Activated CD4-positive, CD25-positive, alpha-beta regulatory T cell (primary cell): ENCODE results near the gene CDH3.

Experiments
- DNase-seq, 4 experiments: peaks; one replicate each; lab custom pipeline; 2025; lab: John Stamatoyannopoulos, UW

CDH3 gene

DNA sequence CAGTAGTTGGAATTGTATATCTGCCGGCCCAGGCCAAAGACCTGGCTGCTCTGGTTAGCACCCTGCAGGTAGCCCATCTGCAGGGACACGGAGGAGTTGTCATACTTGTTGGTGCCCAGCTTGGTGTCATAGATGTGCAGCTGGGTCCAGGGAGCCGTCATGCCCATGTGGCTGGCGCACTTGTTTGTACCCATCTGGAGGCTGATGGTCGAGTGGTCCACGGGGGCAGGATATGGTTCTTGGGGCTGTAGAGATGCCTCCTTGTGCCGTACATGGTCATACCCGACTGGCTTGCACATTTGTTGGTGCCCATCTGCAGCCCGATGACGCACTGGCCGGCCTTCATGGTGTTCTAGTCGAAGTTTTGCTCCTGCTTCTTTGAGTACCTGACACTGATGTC, 6.0 kb downstream of the CDH3 start:
- DNase-seq, result no peak

DNA sequence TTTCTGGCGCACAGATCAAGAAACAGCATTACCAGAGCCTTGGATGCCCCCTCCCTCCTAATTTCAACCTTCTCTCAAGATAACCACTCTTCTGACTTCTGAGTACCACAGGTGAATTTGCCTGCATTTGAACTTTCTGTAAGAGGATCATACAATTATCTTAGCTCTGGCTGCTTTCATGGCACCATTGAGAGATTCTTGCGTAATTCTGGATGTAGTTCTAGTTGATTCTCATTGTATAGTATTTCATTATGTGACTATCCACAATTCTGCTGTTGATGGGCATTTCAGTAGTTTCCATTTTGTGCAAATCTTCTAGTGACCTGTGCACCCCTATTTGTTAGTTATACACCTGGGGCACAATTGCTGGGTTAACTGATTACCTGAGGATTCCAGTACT, 7.5 kb downstream of the CDH3 start:
- DNase-seq, result no peak

DNA sequence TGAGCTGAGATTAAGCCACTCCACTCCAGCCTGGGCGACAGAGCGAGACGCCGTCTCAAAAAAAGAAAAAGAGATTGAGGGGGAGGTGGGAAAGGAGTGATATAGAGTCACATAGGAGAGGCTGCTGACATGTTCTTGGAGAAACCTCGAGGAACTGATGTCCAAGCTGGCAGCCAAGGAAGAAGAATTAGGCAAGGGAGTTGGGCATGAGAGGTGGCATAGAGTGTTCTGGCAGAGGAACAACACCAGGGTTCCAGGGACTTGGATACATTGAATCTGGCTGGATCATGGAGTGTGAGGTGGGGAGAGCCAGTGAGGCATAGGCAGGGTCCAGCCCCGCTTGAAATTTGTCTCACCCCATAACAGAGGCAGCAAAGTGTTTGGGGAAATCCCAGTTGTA, 10.7 kb downstream of the CDH3 start:
- no peak for DNase-seq

DNA sequence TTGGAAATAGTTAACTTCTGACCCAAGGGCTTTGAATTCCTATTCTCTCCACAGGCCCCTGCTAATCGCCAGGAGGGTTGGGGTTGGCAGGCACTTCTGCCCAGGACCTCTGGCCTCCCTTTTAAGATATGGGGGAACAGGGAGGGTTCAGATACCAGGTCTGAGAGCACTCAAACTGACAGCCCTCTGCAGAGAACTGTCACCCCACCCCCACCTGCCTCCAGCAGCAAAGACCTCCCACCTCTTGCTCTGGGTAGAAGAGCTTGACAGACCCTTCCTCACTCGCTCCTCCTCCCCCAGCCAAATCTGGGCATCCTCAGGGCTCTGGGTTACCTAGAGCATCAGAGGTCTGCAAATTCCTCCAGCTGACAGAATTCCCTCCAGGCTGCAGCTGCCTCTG, 11.6 kb downstream of the CDH3 start:
- no peak for DNase-seq

DNA sequence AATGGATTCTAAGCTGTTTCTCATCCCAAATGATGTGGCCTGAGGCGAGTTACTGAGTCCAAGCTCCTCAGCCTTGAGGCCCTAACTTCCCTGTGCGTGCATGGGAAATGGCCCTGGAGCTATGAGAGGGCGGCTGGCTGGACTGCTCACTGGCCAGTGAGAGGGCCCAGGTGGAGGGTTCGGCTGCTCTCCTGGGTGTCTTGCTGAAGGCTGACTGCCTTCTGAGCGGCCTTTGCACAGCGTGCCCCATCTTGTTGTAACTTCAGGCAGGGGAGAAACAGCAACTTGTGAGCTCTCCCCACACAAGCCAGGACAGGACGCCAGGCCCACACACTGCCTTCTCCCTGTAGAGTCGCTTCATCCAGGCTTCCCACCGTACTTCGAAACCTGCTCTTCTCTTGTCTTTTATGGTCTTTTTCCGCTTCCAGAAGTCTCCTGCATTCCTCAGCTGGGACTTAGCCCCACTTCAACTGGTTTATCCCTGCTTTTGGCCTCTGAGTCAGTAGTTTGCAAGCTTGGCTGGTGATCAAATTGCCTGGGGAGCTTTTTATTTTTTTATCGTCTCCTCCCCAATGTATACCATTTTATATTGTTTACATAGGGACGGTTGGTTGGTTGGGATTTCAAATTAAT, 13.3 kb downstream of the CDH3 start:
- no peak for DNase-seq

DNA sequence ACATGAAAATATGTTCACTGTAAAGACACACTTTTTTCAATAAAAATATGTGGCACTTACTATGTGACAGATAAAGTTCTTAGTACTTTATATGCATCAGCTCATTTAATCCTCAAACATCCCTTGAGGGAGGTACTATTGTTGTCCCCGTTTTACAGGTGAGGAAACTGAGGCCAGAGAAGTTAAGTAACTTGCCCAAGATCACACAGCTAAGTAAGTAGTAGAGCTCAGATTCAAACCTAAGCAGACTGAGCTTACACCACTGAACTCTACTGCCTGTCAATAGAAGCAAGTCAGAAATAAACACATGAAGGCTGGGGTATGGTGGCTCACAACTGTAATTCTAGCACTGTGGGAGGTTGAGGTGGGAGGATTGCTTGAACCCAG, 13.9 kb downstream of the CDH3 start:
- no peak for DNase-seq

DNA sequence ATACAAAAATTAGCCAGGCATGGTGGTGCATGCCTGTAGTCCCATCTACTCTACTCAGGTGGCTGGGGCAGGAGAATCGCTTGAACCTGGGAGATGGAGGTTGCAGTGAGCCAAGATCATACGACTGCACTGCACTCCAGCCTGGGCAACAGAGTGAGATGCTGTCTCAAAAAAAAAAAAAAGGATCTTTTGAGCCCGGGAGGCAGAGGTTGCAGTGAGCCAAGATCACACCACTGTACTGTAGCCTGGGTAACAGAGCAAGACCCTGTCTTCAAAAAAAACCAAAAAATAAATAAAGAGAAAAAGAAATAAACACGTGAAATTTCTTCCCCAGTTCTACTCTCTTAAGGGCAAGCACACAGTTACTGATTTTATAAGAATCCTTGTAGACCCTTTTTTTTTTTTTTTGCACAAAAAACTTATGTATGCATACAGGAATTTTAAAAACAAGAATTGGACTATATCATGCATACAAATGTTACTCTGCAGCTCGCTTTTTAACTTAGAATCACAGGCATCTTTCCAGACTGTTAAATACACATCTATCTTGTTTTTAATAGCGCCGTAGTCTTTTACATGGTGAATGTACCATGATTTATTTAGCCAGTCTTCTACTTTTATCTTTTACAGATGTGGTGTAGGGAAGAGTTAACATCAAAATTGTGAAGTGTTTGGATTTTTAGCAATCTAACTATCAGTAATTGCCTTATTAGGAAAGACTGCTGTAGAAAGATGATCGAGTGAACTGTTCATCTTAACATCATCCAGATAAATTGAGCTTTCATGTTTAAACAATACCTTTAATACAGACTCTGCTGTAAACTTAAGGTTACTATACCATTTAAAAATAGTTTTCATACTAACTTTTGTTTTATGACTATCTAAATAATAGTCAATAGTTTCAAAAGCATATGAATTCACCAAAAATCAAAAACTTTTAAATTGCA, 14.6 kb downstream of the CDH3 start:
- no peak for DNase-seq

DNA sequence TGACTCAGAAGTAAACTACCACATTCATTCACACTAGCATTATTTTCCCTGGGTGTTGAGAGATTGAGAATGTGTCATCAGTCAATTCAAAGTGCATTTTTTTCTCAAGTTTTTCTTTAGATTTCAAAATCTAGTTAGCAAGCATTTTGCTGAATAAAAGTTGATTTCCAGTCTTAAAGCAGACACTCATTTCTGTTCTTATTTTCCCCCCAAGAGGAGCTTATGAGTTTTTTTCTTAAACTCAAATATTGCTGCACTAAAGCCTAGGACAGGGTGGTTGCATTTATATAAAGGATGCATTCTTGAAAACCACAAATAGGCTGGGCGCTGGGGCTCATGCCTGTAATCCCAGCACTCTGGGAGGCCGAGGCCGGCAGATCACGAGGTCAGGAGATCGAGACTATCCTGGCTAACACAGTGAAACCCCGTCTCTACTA, 15.3 kb downstream of the CDH3 start:
- no peak for DNase-seq

DNA sequence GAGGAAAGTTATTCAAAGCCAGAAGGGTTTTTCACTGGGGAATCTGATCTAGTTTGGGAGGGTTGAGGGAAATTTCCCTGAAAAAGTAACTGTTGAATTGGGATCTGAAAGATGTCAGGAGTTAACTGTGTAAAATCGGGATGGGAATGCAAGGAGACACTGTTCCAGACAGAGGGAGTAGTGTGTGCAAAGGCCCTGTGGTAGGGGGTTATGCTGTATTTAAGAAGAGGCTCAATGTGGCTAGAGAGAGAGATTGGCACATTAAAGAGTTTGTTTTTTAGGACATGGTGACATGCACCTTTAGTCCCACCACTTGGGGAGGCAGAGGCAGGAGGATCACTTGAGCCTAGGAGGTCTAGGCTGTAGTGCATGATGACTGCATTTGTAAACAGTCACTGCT, 16.9 kb downstream of the CDH3 start:
- DNase-seq, result no peak

DNA sequence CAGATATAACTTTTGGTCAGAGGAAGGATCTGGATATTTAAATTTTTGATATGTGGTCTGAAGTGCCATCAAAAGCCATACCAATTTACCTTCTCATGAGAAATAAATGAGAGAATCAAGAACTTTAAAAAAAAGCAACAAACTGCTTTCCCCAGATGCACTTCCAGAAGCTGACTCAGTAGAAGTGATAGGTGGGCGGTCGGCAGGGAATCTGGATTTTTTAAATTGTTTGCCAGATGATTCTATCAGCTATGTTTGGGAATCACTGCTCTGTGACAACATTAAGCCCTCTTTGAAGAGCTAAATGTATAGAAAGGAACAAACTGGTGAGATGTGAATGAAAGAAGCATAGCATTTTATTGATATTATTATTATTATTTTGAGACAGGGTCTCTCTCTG, 19.2 kb downstream of the CDH3 start:
- no peak for DNase-seq

DNA sequence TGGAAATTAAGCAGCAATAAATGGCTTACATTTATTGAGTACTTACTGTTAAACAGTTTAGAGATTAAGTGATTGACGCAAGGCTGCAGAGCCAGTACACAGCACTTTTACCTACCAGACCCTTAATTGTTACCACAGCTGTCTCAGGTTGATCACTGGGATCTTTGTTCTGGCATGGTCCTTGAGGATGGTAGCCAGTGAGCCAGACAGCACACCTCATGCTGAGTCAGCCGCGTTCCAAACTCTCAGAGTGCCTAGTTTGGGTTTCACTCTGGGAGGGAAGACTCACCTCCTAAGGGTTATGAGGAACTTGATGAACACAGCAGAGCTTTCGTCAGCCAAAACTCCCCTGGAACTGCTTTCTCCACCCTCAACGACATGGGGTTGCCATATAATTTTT, 20.4 kb downstream of the CDH3 start:
- DNase-seq, result no peak

DNA sequence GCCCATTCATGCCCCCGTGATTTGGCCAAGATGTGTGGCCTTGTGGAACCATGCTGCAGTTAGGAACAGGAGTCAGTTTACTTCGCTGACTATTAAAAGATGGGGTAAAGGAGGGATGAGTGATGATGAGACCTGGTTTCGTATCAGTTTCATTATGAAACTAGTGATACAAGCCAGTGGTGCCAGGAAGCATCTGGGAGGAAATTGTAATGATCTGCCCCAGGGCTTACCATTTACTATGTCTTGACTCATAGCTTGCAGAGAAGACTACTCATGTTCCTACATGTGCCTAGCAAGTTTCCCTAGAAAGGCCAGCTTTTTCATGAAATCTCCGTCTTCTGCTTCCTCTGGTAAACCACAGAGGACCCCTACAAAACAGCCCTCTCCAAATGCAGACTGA, 23.2 kb downstream of the CDH3 start:
- no peak for DNase-seq

DNA sequence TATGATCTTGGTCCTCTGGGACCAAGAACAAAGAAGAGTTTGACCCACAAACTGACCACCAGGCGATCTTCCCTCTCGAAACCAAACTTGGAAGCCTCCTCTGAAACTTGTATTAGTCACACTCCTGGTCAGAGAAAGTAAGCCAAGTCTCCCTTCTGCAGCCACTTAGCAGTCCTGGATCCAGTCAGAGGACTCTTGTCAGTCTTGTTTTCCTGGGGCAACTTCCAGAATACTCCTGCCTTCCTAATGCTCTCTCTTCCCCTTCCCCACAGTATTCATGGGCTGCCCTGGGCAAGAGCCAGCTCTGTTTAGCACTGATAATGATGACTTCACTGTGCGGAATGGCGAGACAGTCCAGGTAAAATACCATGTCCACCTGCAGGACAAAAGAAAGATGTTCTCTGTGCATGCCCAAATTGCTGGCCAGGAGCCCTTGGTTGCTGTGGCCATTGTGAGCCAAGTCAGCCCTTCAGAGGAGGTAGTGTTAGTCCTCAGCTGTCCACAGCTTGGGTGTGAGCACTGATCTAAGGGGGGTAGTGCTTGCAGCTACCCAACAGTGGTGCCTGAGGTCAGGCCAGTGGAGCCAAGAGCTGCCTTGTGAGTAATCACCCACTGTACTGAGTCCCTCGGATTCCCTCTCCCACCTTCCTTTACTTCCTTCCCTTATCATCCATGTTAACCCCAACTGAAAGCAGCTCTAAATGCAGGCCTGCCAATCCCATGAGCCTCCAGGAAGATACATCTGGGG, 31.2 kb downstream of the CDH3 start:
- DNase-seq, result no peak

DNA sequence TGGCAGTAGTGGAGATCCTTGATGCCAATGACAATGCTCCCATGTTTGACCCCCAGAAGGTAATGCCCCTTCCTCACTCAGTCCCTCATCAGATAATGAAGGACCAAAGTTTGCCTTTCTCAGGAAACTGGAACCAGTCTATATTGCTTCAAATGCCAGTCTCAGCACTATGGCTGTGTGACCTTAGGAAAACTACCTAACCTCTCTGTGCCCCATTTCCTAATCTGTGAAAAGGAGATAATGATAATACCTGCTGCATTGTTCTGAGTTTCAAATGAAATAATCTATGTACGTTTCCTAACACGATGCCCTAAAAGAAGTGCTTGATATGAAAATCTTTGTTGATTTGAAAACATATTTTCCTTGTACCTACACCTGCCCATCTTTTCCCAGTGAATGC, 35.9 kb downstream of the CDH3 start:
- no peak for DNase-seq

DNA sequence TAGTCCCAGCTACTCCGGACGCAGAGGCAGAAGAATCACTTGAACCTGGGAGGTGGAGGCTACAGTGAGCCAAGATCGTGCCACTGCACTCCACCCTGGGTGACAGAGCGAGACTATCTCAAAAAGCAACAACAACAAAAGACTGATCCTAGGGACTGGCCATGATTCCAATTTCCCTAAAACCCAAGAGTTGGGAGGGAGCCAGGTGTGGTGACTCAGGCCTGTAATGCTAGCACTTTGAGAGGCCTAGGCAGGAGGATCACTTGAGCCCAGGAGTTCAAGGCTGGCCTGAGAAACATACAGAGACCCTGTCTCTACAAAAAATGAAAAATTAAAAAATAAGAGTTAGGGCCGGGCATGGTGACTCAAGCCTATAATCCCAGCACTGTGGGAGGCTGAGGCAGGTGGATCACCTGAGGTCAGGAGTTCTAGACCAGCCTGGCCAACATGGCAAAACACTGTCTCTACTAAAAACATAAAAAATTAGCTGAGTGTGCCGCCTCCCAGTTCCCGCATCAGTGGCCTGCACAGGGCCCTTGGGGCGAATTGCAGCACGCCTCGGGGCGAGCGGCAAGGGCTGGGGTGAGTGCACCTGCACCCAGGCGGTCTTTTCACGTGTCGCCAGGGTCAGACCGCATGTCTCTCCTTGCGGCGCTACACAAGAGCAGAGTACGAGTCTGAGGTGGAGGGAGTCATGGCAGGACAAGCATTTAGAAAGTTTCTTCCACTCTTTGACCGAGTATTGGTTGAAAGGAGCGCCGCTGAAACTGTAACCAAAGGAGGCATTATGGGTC, 40.8 kb downstream of the CDH3 start:
- DNase-seq, result no peak

DNA sequence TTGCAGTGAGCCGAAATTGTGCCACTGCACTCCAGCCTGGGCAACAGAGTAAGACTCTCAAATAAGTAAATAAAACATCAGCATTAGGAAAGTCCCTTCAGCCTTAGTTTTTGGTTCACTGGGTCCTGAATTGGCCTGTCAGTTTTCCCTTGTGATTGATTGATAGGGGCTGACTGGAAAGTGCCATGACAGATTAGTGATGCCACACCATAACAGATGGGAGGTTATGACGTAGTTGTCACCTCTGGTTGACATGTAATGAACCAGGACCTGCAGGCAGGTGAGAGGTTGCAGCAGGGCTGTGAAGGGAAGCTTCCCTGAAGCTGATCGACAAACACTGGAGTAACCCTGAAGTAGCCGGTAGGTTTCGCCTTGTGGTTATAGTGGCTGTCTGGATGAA, 41.8 kb downstream of the CDH3 start:
- DNase-seq, result no peak

DNA sequence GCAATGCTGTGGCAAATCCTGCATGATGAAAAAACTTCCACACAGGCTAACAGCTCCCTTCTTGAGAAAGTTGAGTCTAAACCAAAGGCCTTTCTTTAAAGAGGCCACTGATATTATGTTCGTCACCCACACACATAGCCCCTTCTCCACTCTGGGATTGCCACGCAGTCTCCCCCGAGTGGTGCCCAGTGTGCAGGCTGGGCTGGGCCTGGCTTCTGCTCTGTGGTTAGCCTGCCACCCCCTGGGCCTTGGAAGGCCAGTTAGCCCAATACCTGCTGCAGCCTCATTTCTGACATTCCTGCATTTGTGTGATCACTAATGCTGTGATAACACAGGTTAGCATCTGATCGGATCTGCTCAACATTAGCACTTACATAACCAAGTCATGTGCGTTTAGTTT, 44.8 kb downstream of the CDH3 start:
- no peak for DNase-seq

DNA sequence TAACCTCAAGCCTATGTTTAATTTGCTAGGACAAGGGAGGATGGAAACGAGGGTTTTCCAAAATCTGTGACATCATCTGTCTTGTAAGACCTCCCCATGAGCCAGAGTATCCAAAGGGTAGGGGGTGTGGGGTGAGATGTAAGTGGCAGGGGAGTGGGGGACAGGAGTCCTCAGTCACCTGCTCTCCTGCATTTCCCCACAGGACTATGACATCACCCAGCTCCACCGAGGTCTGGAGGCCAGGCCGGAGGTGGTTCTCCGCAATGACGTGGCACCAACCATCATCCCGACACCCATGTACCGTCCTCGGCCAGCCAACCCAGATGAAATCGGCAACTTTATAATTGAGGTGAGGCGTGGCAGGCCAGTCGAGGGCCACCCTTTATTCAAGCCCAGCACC, 50.5 kb downstream of the CDH3 start:
- DNase-seq, result no peak

DNA sequence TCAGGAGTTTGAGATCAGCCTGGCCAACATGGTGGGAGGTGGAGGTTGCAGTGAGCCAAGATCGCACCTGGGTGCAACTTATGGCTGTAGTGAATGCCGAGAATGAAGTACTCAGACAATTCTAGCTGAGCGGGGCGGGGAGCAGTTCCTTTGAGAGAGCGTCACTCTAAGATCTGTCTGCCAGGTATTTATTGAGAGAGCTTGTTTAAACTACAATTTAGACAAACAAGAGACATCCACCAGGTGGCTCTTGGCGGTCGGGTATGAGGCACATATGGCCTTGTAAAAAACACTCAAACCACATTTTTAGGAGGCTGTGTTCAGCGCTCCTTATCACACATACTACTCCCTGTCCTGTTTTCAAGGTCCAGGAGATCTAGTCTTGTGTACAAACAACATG, 51.4 kb downstream of the CDH3 start:
- DNase-seq, result no peak

DNA sequence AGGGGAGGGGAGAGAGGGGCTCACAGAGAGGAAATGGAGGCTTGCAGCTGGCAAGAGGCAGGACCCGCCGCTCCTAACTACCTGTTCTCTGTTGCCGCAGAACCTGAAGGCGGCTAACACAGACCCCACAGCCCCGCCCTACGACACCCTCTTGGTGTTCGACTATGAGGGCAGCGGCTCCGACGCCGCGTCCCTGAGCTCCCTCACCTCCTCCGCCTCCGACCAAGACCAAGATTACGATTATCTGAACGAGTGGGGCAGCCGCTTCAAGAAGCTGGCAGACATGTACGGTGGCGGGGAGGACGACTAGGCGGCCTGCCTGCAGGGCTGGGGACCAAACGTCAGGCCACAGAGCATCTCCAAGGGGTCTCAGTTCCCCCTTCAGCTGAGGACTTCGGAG, 53.0 kb downstream of the CDH3 start:
- DNase-seq, result no peak

DNA sequence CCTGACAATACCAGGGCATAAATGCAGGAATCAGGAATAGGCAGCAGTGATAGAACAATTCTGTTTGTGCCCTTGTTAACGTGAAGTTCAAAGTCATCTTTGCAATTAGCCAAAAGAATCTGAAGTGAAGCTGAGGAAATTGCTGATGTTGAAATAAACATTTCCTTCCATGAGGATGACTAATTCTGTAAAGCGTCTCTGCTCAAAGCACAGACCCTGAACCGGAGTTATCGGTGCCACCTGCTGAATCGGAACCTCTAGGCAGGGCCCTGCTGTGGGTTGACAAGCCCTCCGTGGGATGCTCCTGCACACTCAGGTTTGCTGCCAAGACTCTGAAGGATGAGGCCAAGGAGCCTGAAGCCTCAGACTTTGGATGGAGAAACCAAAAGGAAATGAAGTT, 55.0 kb downstream of the CDH3 start:
- no peak for DNase-seq

DNA sequence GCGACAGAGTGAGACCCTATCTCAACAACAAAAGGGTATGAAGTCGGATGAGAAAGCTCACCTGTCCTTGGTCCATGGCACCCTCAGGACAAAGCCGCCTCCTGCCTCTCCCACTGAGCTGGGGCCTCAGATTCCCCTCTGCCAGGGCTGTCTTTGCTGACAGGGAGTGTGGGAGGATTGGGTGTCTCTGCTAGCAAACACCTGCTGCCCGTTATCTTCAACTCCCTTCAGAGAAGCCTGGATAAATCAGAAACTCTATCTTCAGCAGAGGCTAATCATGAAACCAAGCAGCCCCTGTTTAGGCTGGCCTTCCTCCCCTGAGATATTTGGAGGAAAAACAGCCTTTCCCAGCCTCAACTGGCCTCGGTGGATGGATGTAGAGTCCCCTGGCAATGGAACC, 55.7 kb downstream of the CDH3 start:
- no peak for DNase-seq
